Measurements from ENCODE around the gene IGFLR1. TPM values are rescaled to one million over a fixed set of nuclear protein-coding genes. Genes with fewer than 3 reads are reported as not detected.

IGFLR1 gene
- total and polyA plus RNA-seq, 9 of the 15 experiments (the other 6 are each of a cell fraction or from before 2014, with no cell fraction given): 1.0 to 14.3 (median 4.6) TPM

GRCh38 chr19:35704218-35704617 is 38.0 kb downstream of the IGFLR1 start, which contains the start of gene ZBTB32 (continued):
- TF ChIP-seq FOXK1 (CRISPR knock-in tag; IDR thresholded peaks at IDR 0.05; ENCODE audit: borderline replicate concordance) (0 out of 2 replicates have a peak, but pooled peaks have one; percentile 65), ZNF511 (CRISPR knock-in tag; IDR thresholded peaks at IDR 0.05) (peak; percentile 96), ZNF263 (CRISPR knock-in tag; IDR thresholded peaks at IDR 0.05; ENCODE audit: borderline replicate concordance) (peak; percentile 56; the same call in 1 of the 2 replicates), NR2C2 (CRISPR knock-in tag; IDR thresholded peaks at IDR 0.05) (peak; percentile 65), NR2C2 (tag; IDR thresholded peaks at IDR 0.05) (no peak), THRAP3 (IDR thresholded peaks at IDR 0.05; ENCODE audit: borderline replicate concordance) (no peak), MAFF (IDR thresholded peaks at IDR 0.05; ENCODE audit: low read length) (no peak), CEBPG (CRISPR knock-in tag; IDR thresholded peaks at IDR 0.05) (peak; percentile 16; the same call in 1 of the 2 replicates), CEBPG (tag; conservative IDR thresholded peaks at IDR 0.05 in 1 of 2, IDR thresholded peaks at IDR 0.05 in 1 of 2) (no peak), NR2F6 (CRISPR knock-in tag; IDR thresholded peaks at IDR 0.05) (no peak), PHF21A (IDR thresholded peaks at IDR 0.05; ENCODE audit: borderline replicate concordance, low read depth) (peak; percentile 100), SP1 (CRISPR knock-in tag; IDR thresholded peaks at IDR 0.05) (0 out of 2 replicates have a peak, but pooled peaks have one; percentile 25), CTBP1 (IDR thresholded peaks at IDR 0.05; ENCODE audit: borderline replicate concordance) (peak; percentile 98), TCF3 (CRISPR knock-in tag; IDR thresholded peaks at IDR 0.05) (no peak), IRF2 (CRISPR knock-in tag; IDR thresholded peaks at IDR 0.05) (no peak), CEBPB (tag; IDR thresholded peaks at IDR 0.05) (no peak), MAX (CRISPR knock-in tag; IDR thresholded peaks at IDR 0.05) (peak; percentile 97), ZNF124 (CRISPR knock-in tag; IDR thresholded peaks at IDR 0.05) (no peak), RB1 (IDR thresholded peaks at IDR 0.05; ENCODE audit: low read depth) (peak; percentile 85), ZNF445 (CRISPR knock-in tag; IDR thresholded peaks at IDR 0.05; ENCODE audit: low read depth) (no peak), NRF1 (conservative IDR thresholded peaks at IDR 0.05 in 1 of 2, IDR thresholded peaks at IDR 0.05 in 1 of 2) (peak; percentile 50 to 58; a peak in 2 of 4 replicates), SREBF1 (IDR thresholded peaks at IDR 0.05; ENCODE audit: borderline replicate concordance, low read depth, low read length) (no peak), CHD2 (IDR thresholded peaks at IDR 0.05; ENCODE audit: low read depth, low read length) (peak; percentile 49; the same call in 1 of the 2 replicates), HMGN3 (IDR thresholded peaks at IDR 0.05; ENCODE audit: borderline replicate concordance, extremely low read depth, insufficient read length, low read depth, low read length) (peak; percentile 25), ZC3H4 (CRISPR knock-in tag; IDR thresholded peaks at IDR 0.05; ENCODE audit: borderline replicate concordance) (no peak), HINFP (tag; conservative IDR thresholded peaks at IDR 0.05; ENCODE audit: low read depth) (no peak)
